Measurements from ENCODE around the gene TMEM190. TPM values are rescaled to one million over a fixed set of nuclear protein-coding genes. Genes with fewer than 3 reads are reported as not detected.

Gene TMEM190
- total RNA-seq, 1 experiment from 2014 or later: not detected

- no peak for TF ChIP-seq EZH2 (IDR thresholded peaks at IDR 0.05; ENCODE audit: borderline replicate concordance, low read depth, low read length, poor library complexity, severe bottlenecking)
- TF ChIP-seq, protein P1, sequence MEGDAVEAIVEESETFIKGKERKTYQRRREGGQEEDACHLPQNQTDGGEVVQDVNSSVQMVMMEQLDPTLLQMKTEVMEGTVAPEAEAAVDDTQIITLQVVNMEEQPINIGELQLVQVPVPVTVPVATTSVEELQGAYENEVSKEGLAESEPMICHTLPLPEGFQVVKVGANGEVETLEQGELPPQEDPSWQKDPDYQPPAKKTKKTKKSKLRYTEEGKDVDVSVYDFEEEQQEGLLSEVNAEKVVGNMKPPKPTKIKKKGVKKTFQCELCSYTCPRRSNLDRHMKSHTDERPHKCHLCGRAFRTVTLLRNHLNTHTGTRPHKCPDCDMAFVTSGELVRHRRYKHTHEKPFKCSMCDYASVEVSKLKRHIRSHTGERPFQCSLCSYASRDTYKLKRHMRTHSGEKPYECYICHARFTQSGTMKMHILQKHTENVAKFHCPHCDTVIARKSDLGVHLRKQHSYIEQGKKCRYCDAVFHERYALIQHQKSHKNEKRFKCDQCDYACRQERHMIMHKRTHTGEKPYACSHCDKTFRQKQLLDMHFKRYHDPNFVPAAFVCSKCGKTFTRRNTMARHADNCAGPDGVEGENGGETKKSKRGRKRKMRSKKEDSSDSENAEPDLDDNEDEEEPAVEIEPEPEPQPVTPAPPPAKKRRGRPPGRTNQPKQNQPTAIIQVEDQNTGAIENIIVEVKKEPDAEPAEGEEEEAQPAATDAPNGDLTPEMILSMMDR (conservative IDR thresholded peaks at IDR 0.05; ENCODE audit: low read depth, low read length): no peak
- H3K27me3 ChIP-seq (replicated peaks; ENCODE audit: insufficient read depth, low read depth, low read length, poor library complexity): no peaks in the 10 kb centered on the region
- ChIA-PET POLR2A (ENCODE audit: low non-redundant PET) (no interaction called here), CTCF (no interaction called here)
- H3K36me3 ChIP-seq (ENCODE audit: insufficient read depth, low read length, poor library complexity, severe bottlenecking): peaks cover 12% of the 10 kb centered on the region
- no peak overlapping the region for H3K27ac ChIP-seq (ENCODE audit: low read depth, low read length, poor library complexity, severe bottlenecking)
- no peaks in the 10 kb centered on the region for H3K9me3 ChIP-seq (ENCODE audit: low read depth, low read length, poor library complexity, severe bottlenecking)
- H3K4me1 ChIP-seq (ENCODE audit: insufficient read depth, low read length, poor library complexity, severe bottlenecking): peaks cover 7% of the 10 kb centered on the region
- H3K4me3 ChIP-seq (ENCODE audit: low read depth, low read length, poor library complexity, severe bottlenecking): no peak overlapping the region
- DNase-seq (ENCODE audit: low spot score): no peak
- no TSS peak for BruUV-seq (replicated peaks)
- intact Hi-C loops (cut with micrococcal nuclease; ENCODE audit: unreplicated experiment): no loop called here
Measured at GRCh38 chr19:55346725-55347441, 29.7 kb upstream of the TMEM190 start.

- intact Hi-C loops (cut with micrococcal nuclease; ENCODE audit: unreplicated experiment): no loop called here
- POLR2A ChIA-PET (ENCODE audit: low non-redundant PET): interaction anchor here (0.5 kb wide), 1 partner anchor 252 kb away, joined by 3 read pairs; the partner anchor contains the start of gene FIZ1
- CTCF ChIA-PET: no interaction called here
Measured at GRCh38 chr19:55347442-55348009, 29.1 kb upstream of the TMEM190 start.

DNA sequence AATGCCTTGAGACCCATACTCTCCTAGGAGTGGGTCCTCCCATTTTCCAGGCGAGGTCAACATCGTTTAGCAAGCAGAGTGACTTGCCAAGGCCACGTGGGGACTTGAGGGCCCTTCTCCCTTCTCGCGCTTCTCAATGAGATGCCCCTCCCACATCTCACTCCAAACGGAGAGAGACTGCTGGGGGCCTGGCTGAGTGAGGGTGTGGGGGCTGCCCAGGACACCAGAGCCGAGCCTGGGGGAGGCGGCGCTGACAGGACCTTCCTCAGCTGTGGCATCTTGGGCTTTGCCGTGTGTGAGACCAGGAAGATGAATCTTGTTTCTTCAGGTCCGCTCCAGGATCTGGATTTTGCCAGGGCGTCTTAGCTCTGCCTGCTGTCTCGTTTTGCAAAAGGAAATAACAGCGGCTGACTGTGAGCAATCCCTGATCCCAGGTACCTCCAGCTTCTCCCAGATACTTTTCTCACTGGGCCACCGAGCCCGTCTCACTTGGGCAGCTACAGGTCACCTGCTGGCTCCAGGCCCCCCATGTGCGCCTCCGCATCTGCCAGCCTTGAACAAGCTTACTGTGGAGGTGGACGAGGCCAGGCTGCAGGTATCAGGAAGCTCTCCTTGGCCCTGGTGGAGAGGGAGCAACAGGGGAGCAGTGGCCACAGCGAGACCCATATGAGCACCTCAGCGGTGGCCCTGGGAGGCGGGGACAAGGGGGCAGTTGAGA is 28.1 kb upstream of the TMEM190 start:
- ChIA-PET CTCF (interaction anchor here (0.6 kb wide), 1 partner anchor 17 kb away, joined by 3 read pairs; no protein-coding TSS in a partner anchor), POLR2A (ENCODE audit: low non-redundant PET) (interaction anchor here (0.5 kb wide), 1 partner anchor 251 kb away, joined by 3 read pairs; the partner anchor contains the start of gene FIZ1)
- DNase-seq (ENCODE audit: low spot score): no peak
- peaks cover 16% of the 10 kb centered on the region for H3K27me3 ChIP-seq (replicated peaks; ENCODE audit: insufficient read depth, low read depth, low read length, poor library complexity)
- no peak overlapping the region for H3K27ac ChIP-seq (ENCODE audit: low read depth, low read length, poor library complexity, severe bottlenecking)
- intact Hi-C loops (cut with micrococcal nuclease; ENCODE audit: unreplicated experiment): no loop called here
- no peak overlapping the region for H3K4me3 ChIP-seq (ENCODE audit: low read depth, low read length, poor library complexity, severe bottlenecking)
- peaks cover 2% of the 10 kb centered on the region for H3K36me3 ChIP-seq (ENCODE audit: insufficient read depth, low read length, poor library complexity, severe bottlenecking)
- no peak for TF ChIP-seq EZH2 (IDR thresholded peaks at IDR 0.05; ENCODE audit: borderline replicate concordance, low read depth, low read length, poor library complexity, severe bottlenecking)
- TF ChIP-seq, protein P1 (conservative IDR thresholded peaks at IDR 0.05; ENCODE audit: low read depth, low read length): no peak
- H3K4me1 ChIP-seq (ENCODE audit: insufficient read depth, low read length, poor library complexity, severe bottlenecking): peaks cover 7% of the 10 kb centered on the region
- no peaks in the 10 kb centered on the region for H3K9me3 ChIP-seq (ENCODE audit: low read depth, low read length, poor library complexity, severe bottlenecking)
- no TSS peak for BruUV-seq (replicated peaks)

More at GRCh38 chr19:55347442-55348009, 29.1 kb upstream of the TMEM190 start:
- H3K4me3 ChIP-seq (ENCODE audit: low read depth, low read length, poor library complexity, severe bottlenecking): no peak overlapping the region
- no peak for DNase-seq (ENCODE audit: low spot score)
- BruUV-seq (replicated peaks): no TSS peak
- H3K9me3 ChIP-seq (ENCODE audit: low read depth, low read length, poor library complexity, severe bottlenecking): no peaks in the 10 kb centered on the region
- peaks cover 6% of the 10 kb centered on the region for H3K27me3 ChIP-seq (replicated peaks; ENCODE audit: insufficient read depth, low read depth, low read length, poor library complexity)
- no peak for TF ChIP-seq EZH2 (IDR thresholded peaks at IDR 0.05; ENCODE audit: borderline replicate concordance, low read depth, low read length, poor library complexity, severe bottlenecking)
- TF ChIP-seq, protein P1 (conservative IDR thresholded peaks at IDR 0.05; ENCODE audit: low read depth, low read length): no peak
- peaks cover 7% of the 10 kb centered on the region for H3K4me1 ChIP-seq (ENCODE audit: insufficient read depth, low read length, poor library complexity, severe bottlenecking)
- H3K36me3 ChIP-seq (ENCODE audit: insufficient read depth, low read length, poor library complexity, severe bottlenecking): peaks cover 8% of the 10 kb centered on the region
- no peak overlapping the region for H3K27ac ChIP-seq (ENCODE audit: low read depth, low read length, poor library complexity, severe bottlenecking)

All from A673 (cell line).